KMS-11 (cell line): Measurements from ENCODE around the gene IFNAR1.

Source experiments
- H2AFZ ChIP-seq: fragments of 200-600 bp; sonication (generic); 2 replicates; pipeline ENCODE4 v1.6.1; 2016; ENCODE audit warnings: antibody characterized with exemption, mixed run types, low read depth
- H3K27ac ChIP-seq: fragments of 200-600 bp; sonication (generic); 2 replicates; pipeline ENCODE4 v1.6.1; 2016; ENCODE audit warnings: mild to moderate bottlenecking, mixed run types
- H3K27me3 ChIP-seq: fragments of 200-600 bp; sonication (generic); 2 replicates; pipeline ENCODE4 v1.6.1; 2017; ENCODE audit warnings: mild to moderate bottlenecking, low read depth, mixed run types, moderate library complexity; ENCODE audit not compliant: insufficient read depth
- H3K36me3 ChIP-seq: fragments of 200-600 bp; sonication (generic); 2 replicates; pipeline ENCODE4 v1.6.1; 2017; ENCODE audit warnings: mild to moderate bottlenecking, mixed run types; ENCODE audit not compliant: insufficient read depth
- H3K4me1 ChIP-seq: fragments of 200-600 bp; sonication (generic); 2 replicates; pipeline ENCODE4 v1.6.1; 2016; ENCODE audit warnings: mild to moderate bottlenecking, low read depth, mixed run types; ENCODE audit not compliant: poor library complexity, severe bottlenecking
- H3K4me2 ChIP-seq: fragments of 200-600 bp; sonication (generic); 2 replicates; pipeline ENCODE4 v1.7.0; 2016; ENCODE audit warnings: mild to moderate bottlenecking, mixed run types
- H3K4me3 ChIP-seq: fragments of 200-600 bp; sonication (generic); IDR thresholded peaks from 2 replicates; pipeline ENCODE4 v1.6.1; 2017; ENCODE audit warnings: low read depth, low read length, mixed read lengths; ENCODE audit not compliant: insufficient read depth
- H3K79me2 ChIP-seq: fragments of 200-600 bp; sonication (generic); 2 replicates; pipeline ENCODE4 v1.6.1; 2016; ENCODE audit warnings: low read depth, mixed run types; ENCODE audit not compliant: insufficient read depth
- H3K9ac ChIP-seq: fragments of 200-600 bp; sonication (generic); 2 replicates; pipeline ENCODE4 v1.6.1; 2016; ENCODE audit warnings: mild to moderate bottlenecking, mixed run types
- H4K20me1 ChIP-seq: fragments of 200-600 bp; sonication (generic); 2 replicates; pipeline ENCODE4 v1.6.1; 2016; ENCODE audit warnings: mild to moderate bottlenecking, mixed run types; ENCODE audit not compliant: insufficient read depth
- CTCF ChIP-seq: fragments of 200-600 bp; sonication (generic); conservative IDR thresholded peaks from 2 replicates; pipeline ENCODE4 v1.6.1; 2017; ENCODE audit warnings: low read depth, mild to moderate bottlenecking, antibody characterized with exemption, low read length, moderate library complexity, mixed read lengths

Gene IFNAR1

GRCh38 chr21:33372582-33372981 lies 47.8 kb downstream of the IFNAR1 start:
- H3K27me3 ChIP-seq = no peaks in the 10 kb centered on the region
- no peak overlapping the region for H3K9ac ChIP-seq
- no peak overlapping the region for H2AFZ ChIP-seq
- no peak overlapping the region for H3K4me2 ChIP-seq
- H3K79me2 ChIP-seq = no peaks in the 10 kb centered on the region
- no peaks in the 10 kb centered on the region for H4K20me1 ChIP-seq
- H3K4me1 ChIP-seq = peaks cover 21% of the 10 kb centered on the region
- no peaks in the 10 kb centered on the region for H3K36me3 ChIP-seq
- H3K27ac ChIP-seq = no peak overlapping the region
- TF ChIP-seq CTCF = no peak
- no peak overlapping the region for H3K4me3 ChIP-seq

- Histone ChIP-seq H3K4me3 (no peak overlapping the region), H3K79me2 (no peaks in the 10 kb centered on the region), H3K4me2 (no peak overlapping the region), H3K36me3 (no peaks in the 10 kb centered on the region), H3K27ac (no peak overlapping the region), H3K4me1 (peaks cover 21% of the 10 kb centered on the region), H2AFZ (no peak overlapping the region), H3K27me3 (no peaks in the 10 kb centered on the region), H4K20me1 (no peaks in the 10 kb centered on the region), H3K9ac (no peak overlapping the region)
- no peak for TF ChIP-seq CTCF
Measured at GRCh38 chr21:33373451-33373850, 48.7 kb downstream of the IFNAR1 start.

- no peaks in the 10 kb centered on the region for H4K20me1 ChIP-seq
- H2AFZ ChIP-seq = no peak overlapping the region
- TF ChIP-seq CTCF = no peak
- H3K79me2 ChIP-seq = no peaks in the 10 kb centered on the region
- no peak overlapping the region for H3K9ac ChIP-seq
- H3K4me3 ChIP-seq = no peak overlapping the region
- H3K36me3 ChIP-seq = no peaks in the 10 kb centered on the region
- peaks cover 21% of the 10 kb centered on the region for H3K4me1 ChIP-seq
- H3K27ac ChIP-seq = no peak overlapping the region; the same call in 1 of the 2 replicates
- no peaks in the 10 kb centered on the region for H3K27me3 ChIP-seq
- 0 out of 2 replicates have a peak overlapping the region, but pooled peaks have one; percentile 10 for H3K4me2 ChIP-seq
Measured at GRCh38 chr21:33374080-33374449, 49.3 kb downstream of the IFNAR1 start.

- Histone ChIP-seq H3K4me3 (no peak overlapping the region), H4K20me1 (no peaks in the 10 kb centered on the region), H3K27me3 (no peaks in the 10 kb centered on the region), H3K9ac (no peak overlapping the region), H2AFZ (peak overlapping the region; percentile 11; the same call in 1 of the 2 replicates), H3K79me2 (no peaks in the 10 kb centered on the region), H3K4me1 (peaks cover 21% of the 10 kb centered on the region), H3K36me3 (no peaks in the 10 kb centered on the region), H3K4me2 (0 out of 2 replicates have a peak overlapping the region, but pooled peaks have one; percentile 10), H3K27ac (no peak overlapping the region; the same call in 1 of the 2 replicates)
- peak; percentile 76 for TF ChIP-seq CTCF
Measured at GRCh38 chr21:33374450-33375096, 49.8 kb downstream of the IFNAR1 start.
